GM12878 (cell line): Measurements from ENCODE around the gene NOP10. TPM values are rescaled to one million over a fixed set of nuclear protein-coding genes. Genes with fewer than 3 reads are reported as not detected.

Source experiments
- ATAC-seq: fragments of 200-7000 bp; cut with Tn5 transposase; 3 replicates; pipeline ENCODE4 v1.9.1; 2020; ENCODE audit warnings: mild to moderate bottlenecking, moderate library complexity
- BruUV-seq: library from RNA; stranded (reverse); fragments of 400-500 nt; replicated peaks from 2 replicates; lab custom pipeline; 2021; lab: Mats Ljungman, UMichigan
- CTCF ChIA-PET: fragments of 300-600 bp; sonication (Branson Sonifier 250); formaldehyde crosslinking; extraction: SDS; loops from one replicate; lab custom pipeline; 2021; ENCODE audit warnings: inconsistent platforms; lab: Yijun Ruan, JAX
- POLR2A ChIA-PET: fragments of 350-600 bp; formaldehyde crosslinking; extraction: SDS; loops from one replicate; lab custom pipeline; 2021; ENCODE audit warnings: inconsistent platforms; lab: Charles Lee
- RAD21 ChIA-PET: fragments of 300-600 bp; sonication (Branson Sonifier 250); formaldehyde crosslinking; loops from one replicate; lab custom pipeline; 2023; ENCODE audit warnings: antibody characterized with exemption; ENCODE audit not compliant: unreplicated experiment; lab: Charles Lee
- SMC1A ChIA-PET: fragments of 300-600 bp; sonication (Branson Sonifier 250); formaldehyde crosslinking; loops from one replicate; lab custom pipeline; 2023; ENCODE audit not compliant: unreplicated experiment, uncharacterized antibody; lab: Charles Lee
- DNase-seq: peaks from one replicate; pipeline ENCODE4 v3.0.0-alpha.2; 2011; ENCODE audit warnings: low read depth, low spot score
- FAIRE-seq: peaks from 3 replicates; lab custom pipeline; 2011; peaks lifted over from hg19 to GRCh38; lab: Jason Lieb, UNC
- H2AFZ ChIP-seq: 2 replicates; pipeline ENCODE4 v1.6.0; 2011; ENCODE audit warnings: low read depth, low read length, control low read depth; ENCODE audit not compliant: control insufficient read depth
- H3K27ac ChIP-seq: 2 replicates; pipeline ENCODE4 v1.5.1; 2011; ENCODE audit warnings: control low read depth; ENCODE audit not compliant: control insufficient read depth, insufficient read depth
- H3K27me3 ChIP-seq, 2 experiments: replicated peaks in 1 of 2; 2 replicates each; pipeline versions ENCODE4 v1.6.0 to v1.6.1; 2011; ENCODE audit warnings: low read length in 1 of 2; ENCODE audit not compliant: control insufficient read depth in 2 of 2, insufficient read depth in 2 of 2
- H3K36me3 ChIP-seq, 2 experiments: 2 replicates each; pipeline ENCODE4 v1.5.1; 2011; ENCODE audit warnings: low read length in 1 of 2; ENCODE audit not compliant: control insufficient read depth in 2 of 2, insufficient read depth in 2 of 2
- H3K4me1 ChIP-seq: 2 replicates; pipeline ENCODE4 v1.6.1; 2011; ENCODE audit warnings: mild to moderate bottlenecking, low read length, moderate library complexity, mixed read lengths; ENCODE audit not compliant: control insufficient read depth, insufficient read depth
- H3K4me2 ChIP-seq: 2 replicates; pipeline ENCODE4 v1.6.0; 2011; ENCODE audit warnings: control low read depth; ENCODE audit not compliant: control insufficient read depth, insufficient read depth
- H3K4me3 ChIP-seq: fragments of 200-600 bp; sonication (generic); 2 replicates; pipeline ENCODE4 v1.5.1; 2016
- H3K79me2 ChIP-seq: 2 replicates; pipeline ENCODE4 v1.6.0; 2011; ENCODE audit warnings: low read length; ENCODE audit not compliant: control insufficient read depth, insufficient read depth
- H3K9ac ChIP-seq: 2 replicates; pipeline ENCODE4 v1.8.0; 2011; ENCODE audit warnings: low read length, control low read depth, mixed read lengths; ENCODE audit not compliant: control insufficient read depth, insufficient read depth
- H3K9me3 ChIP-seq: replicated peaks from 3 replicates; pipeline ENCODE4 v1.5.1; 2011; ENCODE audit warnings: mild to moderate bottlenecking, low read length; ENCODE audit not compliant: control insufficient read depth, insufficient read depth
- H4K20me1 ChIP-seq: 2 replicates; pipeline ENCODE4 v1.6.0; 2011; ENCODE audit not compliant: control insufficient read depth, insufficient read depth
- BMI1 ChIP-seq: fragments of 450-650 bp; IDR thresholded peaks from 2 replicates; pipeline ENCODE4 v1.6.1; 2016; ENCODE audit warnings: mild to moderate bottlenecking, moderate library complexity, borderline replicate concordance
- CBFB ChIP-seq: IDR thresholded peaks from 2 replicates; pipeline ENCODE4 v1.6.1; 2016; ENCODE audit warnings: antibody characterized with exemption, low read depth
- CBX3 ChIP-seq: fragments of 200-600 bp; sonication (generic); IDR thresholded peaks from 2 replicates; pipeline ENCODE4 v1.6.1; 2016; ENCODE audit warnings: low read depth, borderline replicate concordance
- CEBPB ChIP-seq, 2 experiments: fragments of 150-350 bp in 1 of 2; IDR thresholded peaks; 2 replicates each; pipeline ENCODE4 v1.6.1; 2012 to 2014; ENCODE audit warnings: low read depth in 2 of 2, low read length in 2 of 2, borderline replicate concordance in 1 of 2, inconsistent platforms in 1 of 2
- EGR1 ChIP-seq, 2 experiments: IDR thresholded peaks; 1 replicate in 1 of 2; 2 replicates in 1 of 2; pipeline ENCODE4 v1.6.1; 2011 to 2012; ENCODE audit warnings: low read depth in 2 of 2, low read length in 2 of 2, borderline replicate concordance in 1 of 2, mild to moderate bottlenecking in 1 of 2, moderate library complexity in 1 of 2
- HDAC6 ChIP-seq: fragments of 200-600 bp; sonication (generic); IDR thresholded peaks from one replicate; pipeline ENCODE4 v1.8.0; 2017; ENCODE audit warnings: antibody characterized with exemption; ENCODE audit not compliant: unreplicated experiment
- JUNB ChIP-seq: IDR thresholded peaks from 2 replicates; pipeline ENCODE4 v1.6.1; 2016; ENCODE audit warnings: antibody characterized with exemption, mild to moderate bottlenecking
- KDM1A ChIP-seq: fragments of 200-600 bp; sonication (generic); IDR thresholded peaks from 2 replicates; pipeline ENCODE4 v1.6.1; 2016; ENCODE audit warnings: borderline replicate concordance
- MXI1 ChIP-seq: fragments of 150-350 bp; IDR thresholded peaks from 2 replicates; pipeline ENCODE4 v1.6.1; 2011; ENCODE audit warnings: low read depth, mild to moderate bottlenecking, inconsistent platforms, low read length, improper control_type of control experiment
- PBX3 ChIP-seq: IDR thresholded peaks from 2 replicates; pipeline ENCODE4 v1.6.1; 2011; ENCODE audit warnings: mild to moderate bottlenecking, low read depth, low read length, moderate library complexity; ENCODE audit not compliant: insufficient replicate concordance
- PKNOX1 ChIP-seq: fragments of 450-650 bp; IDR thresholded peaks from 2 replicates; pipeline ENCODE4 v1.6.1; 2016; ENCODE audit warnings: mild to moderate bottlenecking
- POU2F2 ChIP-seq: IDR thresholded peaks from 3 replicates; pipeline ENCODE4 v1.6.1; 2011; ENCODE audit warnings: low read depth, mild to moderate bottlenecking, low read length, borderline replicate concordance
- PRDM15 ChIP-seq: fragments of 450-650 bp; formaldehyde crosslinking; IDR thresholded peaks from 2 replicates; pipeline ENCODE4 v1.4.0; 2020; ENCODE audit warnings: mild to moderate bottlenecking, moderate library complexity
- RAD51 ChIP-seq: fragments of 450-650 bp; IDR thresholded peaks from 2 replicates; pipeline ENCODE4 v1.6.1; 2016; ENCODE audit warnings: moderate library complexity, mild to moderate bottlenecking, inconsistent platforms
- RB1 ChIP-seq: fragments of 450-650 bp; formaldehyde crosslinking; IDR thresholded peaks from 2 replicates; pipeline ENCODE4 v1.6.1; 2017; ENCODE audit warnings: mild to moderate bottlenecking, borderline replicate concordance
- SMAD5 ChIP-seq: IDR thresholded peaks from 2 replicates; pipeline ENCODE4 v1.6.1; 2016; ENCODE audit warnings: antibody characterized with exemption, low read depth
- SP1 ChIP-seq: IDR thresholded peaks from one replicate; pipeline ENCODE4 v1.6.1; 2011; ENCODE audit warnings: low read depth, low read length
- ZSCAN29 ChIP-seq: fragments of 450-650 bp; IDR thresholded peaks from 2 replicates; pipeline ENCODE4 v1.6.1; 2017; ENCODE audit warnings: mild to moderate bottlenecking, moderate library complexity
- WGBS: methylation state at CpG from one replicate; pipeline ENCODE4 v1.1.6; 2016; ENCODE audit warnings: low lambda C conversion rate; ENCODE audit not compliant: insufficient replicate concordance, insufficient coverage; ENCODE audit errors: missing lambda C conversion rate; 5-methylcytosine and 5-hydroxymethylcytosine counted together
- in situ Hi-C: fragments of 300-500 bp; cut with MboI; formaldehyde crosslinking; loops from 9 replicates; pipeline ENCODE4 v1.14.3; 2018; ENCODE audit warnings: mixed read lengths
- intact Hi-C: fragments of 100-400 bp; cut with micrococcal nuclease; formaldehyde crosslinking; loops from one replicate; pipeline ENCODE4 v1.14.2; 2022; ENCODE audit not compliant: unreplicated experiment
- polyA plus RNA-seq, 11 experiments: library from polyadenylated mRNA; depleted of rRNA in 4 of 11; unstranded in 6 of 11; stranded (reverse) in 5 of 11; fragments of >200 nt; fragmentation: Nextera tagmentation in 4 of 11; fragmentation: Illumina TruSeq in 1 of 11; extraction: Ambion mirVana in 4 of 11; extraction: Trizol in 1 of 11; gene quantifications; 1 replicate in 1 of 11; 2 replicates in 10 of 11; pipeline versions ENCODE4 v1.2.1 to v1.2.3, GENCODE V29; 2011 to 2016; ENCODE audit warnings: inconsistent platforms in 2 of 11, missing spikeins in 2 of 11, low read depth in 1 of 11
- total RNA-seq, 4 experiments: library from RNA; depleted of rRNA in 3 of 4; stranded (reverse); fragments of >200 nt in 3 of 4; fragmentation: Illumina TruSeq in 1 of 4; extraction: Trizol in 1 of 4; gene quantifications; 2 replicates each; pipeline versions ENCODE4 v1.2.1 to v1.2.3, GENCODE V29; 2013 to 2021

NOP10 gene
- total and polyA plus RNA-seq, 10 of the 15 experiments (the other 5 are each of a cell fraction or from before 2014, with no cell fraction given): 225 to 1,778 (median 537) TPM

GRCh38 chr15:34337557-34338306, 5.2 kb downstream of the NOP10 start, which contains the start of gene SLC12A6:
Gene SLC12A6 (minus strand): TSS chr15:34337781. CDS start chr15:34336680, 1,101 bp downstream.
- peaks cover 14% of the 10 kb centered on the region for H3K4me1 ChIP-seq
- peak within 1 kb of the TSS; percentile 100 for H3K4me2 ChIP-seq
- in situ Hi-C loops (no loop called here), intact Hi-C loops (loop anchor here (5.0 kb wide), 1 partner anchor 95 kb away; no protein-coding TSS in a partner anchor)
- H3K4me3 ChIP-seq: peak within 1 kb of the TSS; percentile 72
- RAD21 ChIA-PET: interaction anchor here (1.0 to 5.1 kb wide), 9 partner anchors 10 to 250 kb away, joined by 3 to 57 read pairs (median 3); partner anchors contain the start of gene LPCAT4
- ATAC-seq (peak; percentile 81), DNase-seq (no peak), FAIRE-seq (no peak)
- SMC1A ChIA-PET: interaction anchor here (1.2 to 7.9 kb wide), 7 partner anchors 11 to 96 kb away, joined by 3 to 89 read pairs (median 6); partner anchors contain the start of gene LPCAT4
- H3K27me3 ChIP-seq: no peaks in the 10 kb centered on the region
- no peaks in the 10 kb centered on the region for H3K9me3 ChIP-seq
- POLR2A ChIA-PET: interaction anchor here (0.9 to 4.4 kb wide), 9 partner anchors 10 to 113 kb away, joined by 3 to 37 read pairs (median 5); partner anchors contain the start of gene EMC4
- peak within 1 kb of the TSS; percentile 74 for H2AFZ ChIP-seq
- peak within 1 kb of the TSS; percentile 94 for H3K27ac ChIP-seq
- H3K36me3 ChIP-seq: peaks cover 0 to 5% of the 10 kb centered on the region in 2 experiments; a peak in 1 of 4 replicates
- CTCF ChIA-PET: interaction anchor here (0.6 to 4.5 kb wide), 8 partner anchors 9 to 250 kb away, joined by 3 to 26 read pairs (median 10); partner anchors contain the start of gene LPCAT4
- H4K20me1 ChIP-seq: no peaks in the 10 kb centered on the region
- no TSS peak for BruUV-seq
- peaks cover 74% of the 10 kb centered on the region for H3K79me2 ChIP-seq
- peak within 1 kb of the TSS; percentile 89 for H3K9ac ChIP-seq
- 2% methylated on average over 63 of the region's 78 CpGs for WGBS
- TF ChIP-seq CBFB: no peak
- no peak for TF ChIP-seq PRDM15 (CRISPR knock-in tag)
- no peak for TF ChIP-seq PBX3
- no peak for TF ChIP-seq SMAD5
- TF ChIP-seq RB1: peak; percentile 95
- TF ChIP-seq JUNB: no peak
- TF ChIP-seq HDAC6: no peak
- no peak for TF ChIP-seq RAD51
- no peak for TF ChIP-seq CBX3
- no peak for TF ChIP-seq BMI1
- TF ChIP-seq ZSCAN29: no peak
- TF ChIP-seq PKNOX1: no peak
- TF ChIP-seq KDM1A: no peak
- no peak for TF ChIP-seq POU2F2
- TF ChIP-seq SP1: peak; percentile 17
- no peak for TF ChIP-seq CEBPB (IDR thresholded peaks at IDR 0.05; ENCODE audit: borderline replicate concordance in 1 of 2, low read depth in 2 of 2, low read length in 2 of 2)
- no peak for TF ChIP-seq EGR1 (IDR thresholded peaks at IDR 0.05; ENCODE audit: borderline replicate concordance in 1 of 2, low read depth in 2 of 2, low read length in 2 of 2)
- TF ChIP-seq MXI1: peak; percentile 84
